OCI-LY7 (cell line): ENCODE measurements around the gene HSD17B14.

Experiments
- EZH2phosphoT487 ChIP-seq: fragments of 200-600 bp; sonication (generic); IDR thresholded peaks from 2 replicates; pipeline ENCODE4 v1.6.1; 2018; ENCODE audit warnings: low read depth, borderline replicate concordance, mild to moderate bottlenecking, mixed run types, antibody characterized with exemption, low read length, moderate library complexity, mixed read lengths
- TF ChIP-seq, protein P1 (sequence below): fragments of 200-600 bp; sonication (generic); conservative IDR thresholded peaks from 2 replicates; pipeline ENCODE4 v1.5.1; 2014; ENCODE audit warnings: mild to moderate bottlenecking, antibody characterized with exemption, low read length, moderate library complexity, mixed read lengths

DNA sequence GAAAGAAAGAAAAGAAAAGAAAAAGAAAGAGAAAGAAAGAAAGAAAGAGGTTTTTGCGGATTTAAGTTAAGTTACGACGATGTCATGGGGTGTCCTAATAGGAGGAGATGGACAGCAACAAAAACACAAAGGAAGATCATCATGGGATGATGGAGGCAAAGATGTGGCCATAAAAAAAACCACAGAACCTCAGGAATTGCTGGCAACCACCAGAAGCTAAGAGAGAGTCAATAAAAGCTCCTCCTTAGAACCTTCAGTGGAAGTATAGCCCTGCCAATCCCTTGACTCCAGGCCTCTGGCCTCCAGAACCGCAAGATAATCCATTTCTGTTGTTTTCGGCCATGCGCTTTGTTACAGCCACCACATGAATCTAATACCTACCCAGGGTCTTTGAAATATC is 20.6 kb upstream of the HSD17B14 start:
- TF ChIP-seq, protein P1, sequence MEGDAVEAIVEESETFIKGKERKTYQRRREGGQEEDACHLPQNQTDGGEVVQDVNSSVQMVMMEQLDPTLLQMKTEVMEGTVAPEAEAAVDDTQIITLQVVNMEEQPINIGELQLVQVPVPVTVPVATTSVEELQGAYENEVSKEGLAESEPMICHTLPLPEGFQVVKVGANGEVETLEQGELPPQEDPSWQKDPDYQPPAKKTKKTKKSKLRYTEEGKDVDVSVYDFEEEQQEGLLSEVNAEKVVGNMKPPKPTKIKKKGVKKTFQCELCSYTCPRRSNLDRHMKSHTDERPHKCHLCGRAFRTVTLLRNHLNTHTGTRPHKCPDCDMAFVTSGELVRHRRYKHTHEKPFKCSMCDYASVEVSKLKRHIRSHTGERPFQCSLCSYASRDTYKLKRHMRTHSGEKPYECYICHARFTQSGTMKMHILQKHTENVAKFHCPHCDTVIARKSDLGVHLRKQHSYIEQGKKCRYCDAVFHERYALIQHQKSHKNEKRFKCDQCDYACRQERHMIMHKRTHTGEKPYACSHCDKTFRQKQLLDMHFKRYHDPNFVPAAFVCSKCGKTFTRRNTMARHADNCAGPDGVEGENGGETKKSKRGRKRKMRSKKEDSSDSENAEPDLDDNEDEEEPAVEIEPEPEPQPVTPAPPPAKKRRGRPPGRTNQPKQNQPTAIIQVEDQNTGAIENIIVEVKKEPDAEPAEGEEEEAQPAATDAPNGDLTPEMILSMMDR = no peak
- no peak for TF ChIP-seq EZH2phosphoT487
